Lower leg skin (tissue), 3 donors: ENCODE data around the gene STK36.

Experiments
- CTCF ChIP-seq, 3 donors: fragments of 450-650 bp; IDR thresholded peaks; one replicate each; pipeline ENCODE4 v1.5.1; 2016; ENCODE audit warnings: antibody characterized with exemption in 3 of 3, mild to moderate bottlenecking in 3 of 3, moderate library complexity in 2 of 3
- POLR2A ChIP-seq, 2 donors: fragments of 450-650 bp; IDR thresholded peaks; one replicate each; pipeline ENCODE4 v1.6.1; 2016 to 2017; ENCODE audit warnings: antibody characterized with exemption in 2 of 2, mild to moderate bottlenecking in 1 of 2, moderate library complexity in 1 of 2

GRCh38 chr2:218734190-218734975 is 62.5 kb downstream of the STK36 start:
- TF ChIP-seq CTCF (IDR thresholded peaks at IDR 0.05), result no peak
- TF ChIP-seq POLR2A (IDR thresholded peaks at IDR 0.05), result no peak
